ENCODE results near the gene GOLGA6L7.
"Not testable (repeated sequence)": the region's sequence is repeated elsewhere in the genome, so short reads cannot be mapped to it uniquely, and the experiment has no call there.

The GOLGA6L7 gene

DNA sequence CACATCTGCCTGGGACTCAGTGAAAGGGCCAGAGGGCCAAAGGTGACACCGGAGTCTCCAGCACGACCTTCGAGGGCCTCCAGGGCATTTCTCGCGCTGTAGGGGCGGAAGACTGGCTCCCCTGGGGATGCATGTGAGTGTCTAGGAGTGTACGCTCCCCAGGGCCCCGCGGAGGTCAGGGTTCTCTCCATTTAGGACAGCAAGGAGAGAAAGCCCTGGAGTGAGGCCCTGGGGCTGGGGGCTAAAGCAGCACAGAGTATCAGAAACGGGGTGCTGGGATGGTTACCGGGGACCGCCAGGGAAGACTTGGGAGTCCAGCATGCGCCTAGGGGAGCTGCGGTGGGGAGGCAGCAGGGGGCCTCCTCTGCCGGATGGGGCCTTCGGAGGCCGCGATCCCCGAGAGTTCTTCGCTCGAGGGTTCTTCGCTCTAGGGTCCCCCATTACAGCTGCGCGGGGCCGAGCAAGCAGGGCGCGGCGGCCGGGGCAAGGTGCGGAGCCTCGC is 36.7 kb upstream of the GOLGA6L7 start:
- DNase-seq (ENCODE audit: low read depth in 2 of 2), result no peak

DNA sequence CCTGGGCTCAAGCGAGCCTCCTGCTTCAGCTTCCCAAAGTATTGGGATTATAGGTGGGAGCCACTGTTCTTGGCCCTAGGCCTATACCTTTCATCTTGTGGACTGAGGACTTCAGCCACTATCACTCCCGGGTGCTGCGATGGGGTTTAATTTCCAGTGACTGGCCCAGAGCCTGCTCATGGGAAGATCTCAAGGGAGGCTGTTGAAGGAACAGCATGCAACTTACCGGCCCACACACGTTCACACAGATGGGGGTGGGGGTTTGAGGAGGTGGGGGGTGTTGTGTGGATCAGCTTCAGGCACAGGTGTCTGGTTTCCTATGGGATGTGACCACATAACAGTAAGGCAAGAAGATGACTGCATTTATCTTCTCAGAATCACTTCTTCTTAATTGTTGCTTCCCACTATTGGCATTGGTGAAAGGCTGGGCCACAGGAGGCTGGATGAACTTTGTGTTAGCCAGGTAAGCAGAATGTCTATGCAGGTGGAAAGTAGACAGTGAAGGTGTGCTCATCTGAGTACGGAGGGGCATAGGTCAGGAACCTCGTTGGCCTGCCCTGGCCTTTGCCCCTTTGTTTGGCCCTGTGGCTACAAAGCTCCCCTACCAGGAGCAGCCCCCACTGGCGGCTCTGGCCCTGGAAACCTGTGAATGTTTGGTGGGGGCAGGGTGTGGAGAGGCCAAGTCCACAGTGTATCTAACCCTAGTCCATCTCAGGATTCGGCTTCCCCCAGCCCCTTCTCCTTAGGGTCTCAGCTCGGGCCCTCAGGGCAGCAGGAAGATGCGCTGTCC is 35.9 kb upstream of the GOLGA6L7 start:
- DNase-seq (ENCODE audit: low read depth in 2 of 2), result no peak

DNA sequence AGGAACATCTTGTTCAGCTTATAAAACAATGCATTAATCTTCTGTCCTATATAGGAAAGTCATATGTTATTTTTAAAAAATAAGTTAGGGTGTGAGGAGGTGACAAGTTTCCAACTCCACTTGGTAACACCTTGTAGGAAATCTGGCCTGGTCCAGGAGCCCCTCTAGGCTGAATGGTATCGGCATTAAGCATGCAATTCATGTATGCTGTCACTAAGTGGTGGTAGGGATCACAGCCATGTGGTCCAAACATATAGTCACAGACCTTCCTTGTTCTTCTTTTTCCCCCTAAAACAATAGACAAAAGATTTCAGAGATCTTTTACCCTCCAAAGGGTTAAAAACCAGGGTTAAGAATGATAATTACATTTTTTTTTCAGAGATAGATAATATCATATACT is 33.2 kb upstream of the GOLGA6L7 start:
- no peak for DNase-seq (ENCODE audit: low read depth in 2 of 2)

DNA sequence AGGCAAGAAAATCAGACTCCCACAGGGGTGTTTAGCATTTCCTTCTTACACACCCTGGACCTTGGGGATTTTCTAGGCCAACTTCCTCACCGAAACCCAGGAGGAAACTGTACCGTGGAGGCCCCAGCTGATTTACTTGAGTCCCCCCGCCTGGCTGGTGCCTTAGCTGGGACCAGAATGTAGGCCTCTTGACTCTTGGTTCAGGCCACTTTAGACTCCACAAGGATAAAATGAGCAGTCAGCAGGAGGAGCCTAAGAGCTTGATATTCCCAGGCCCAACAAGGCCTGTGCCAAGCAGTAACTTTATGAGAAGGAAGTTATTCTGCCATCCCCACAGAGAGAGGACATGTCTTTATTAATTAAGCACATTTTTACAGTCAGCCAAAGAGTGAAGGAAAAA is 32.7 kb upstream of the GOLGA6L7 start:
- DNase-seq (ENCODE audit: low read depth in 2 of 2), result no peak

DNA sequence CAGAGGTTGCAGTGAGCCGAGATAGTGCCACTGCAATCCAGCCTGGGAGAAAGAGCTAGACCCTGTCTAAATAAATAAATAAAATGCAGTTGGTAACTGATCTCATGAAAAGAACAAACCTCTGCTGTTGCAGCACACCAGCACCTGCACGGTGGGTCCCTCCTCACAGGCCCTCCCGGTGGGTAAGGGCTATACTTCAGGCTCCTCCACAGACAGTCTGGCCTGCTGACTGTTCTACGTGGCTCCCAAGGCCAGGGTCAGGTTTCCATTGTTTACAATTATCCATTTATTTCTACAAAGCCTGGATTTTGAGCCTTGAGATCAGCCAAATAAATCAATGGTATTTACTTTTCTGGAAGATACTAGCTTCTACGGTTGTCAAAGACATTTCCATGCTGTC is 32.2 kb upstream of the GOLGA6L7 start:
- no peak for DNase-seq (ENCODE audit: low read depth in 2 of 2)

DNA sequence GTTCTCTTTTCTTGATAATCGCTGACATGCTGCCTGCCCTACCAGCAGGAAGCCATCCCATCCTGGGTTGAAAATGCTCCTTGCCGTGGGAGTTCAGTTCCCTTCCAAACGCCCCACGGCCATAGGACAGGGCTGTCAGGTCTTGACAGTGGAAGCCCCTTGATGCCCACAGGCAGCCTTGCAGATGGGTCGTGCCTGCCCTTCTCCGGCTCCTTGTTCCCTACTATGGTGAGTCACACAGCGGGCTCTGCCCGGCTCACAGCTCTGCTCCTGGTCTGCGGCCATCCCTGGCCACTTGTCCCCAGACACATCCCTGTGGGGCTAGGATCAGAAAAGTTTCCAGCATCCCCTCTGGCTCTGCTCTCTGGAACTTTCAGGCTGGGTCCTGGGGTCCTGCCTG is 31.1 kb upstream of the GOLGA6L7 start:
- no peak for DNase-seq (ENCODE audit: low read depth in 2 of 2)

DNA sequence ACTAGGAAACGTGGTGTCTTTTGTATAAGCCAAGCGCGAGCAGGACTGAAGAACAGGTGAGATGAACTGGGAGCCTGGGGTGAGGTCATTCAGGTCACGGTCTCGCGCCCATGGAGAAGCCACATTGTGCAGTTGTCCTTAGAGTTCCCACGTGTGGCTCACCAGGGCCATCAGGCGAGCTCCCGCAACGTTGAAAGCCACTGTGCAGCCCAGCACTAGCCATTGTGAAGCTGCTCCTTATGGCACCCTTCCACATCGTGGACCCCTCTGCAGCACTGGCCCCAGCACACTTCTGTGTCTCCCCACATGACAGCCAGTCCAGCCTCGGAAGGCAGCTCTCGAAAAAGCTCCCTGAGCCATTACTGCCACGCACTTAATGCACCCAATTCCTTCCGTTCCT is 29.8 kb upstream of the GOLGA6L7 start:
- no peak for DNase-seq (ENCODE audit: low read depth in 2 of 2)

DNA sequence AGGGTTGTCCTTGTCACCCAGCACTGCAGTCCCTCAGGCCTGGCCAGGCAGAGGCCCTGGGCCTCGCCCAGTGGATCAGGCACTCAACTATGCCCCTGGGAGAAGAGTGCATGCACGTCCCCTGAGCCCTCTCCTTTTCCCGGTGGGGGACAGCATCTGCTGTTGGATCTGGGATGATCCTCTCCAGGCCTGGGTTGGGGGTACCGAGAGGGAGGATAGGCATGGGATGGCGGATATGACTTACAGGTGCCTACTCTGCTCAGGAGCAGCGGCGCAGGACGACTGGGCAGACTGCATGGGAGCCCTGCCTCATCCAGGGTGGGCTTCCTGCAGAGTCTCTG is 28.4 kb upstream of the GOLGA6L7 start:
- DNase-seq (ENCODE audit: low read depth in 2 of 2), result no peak

DNA sequence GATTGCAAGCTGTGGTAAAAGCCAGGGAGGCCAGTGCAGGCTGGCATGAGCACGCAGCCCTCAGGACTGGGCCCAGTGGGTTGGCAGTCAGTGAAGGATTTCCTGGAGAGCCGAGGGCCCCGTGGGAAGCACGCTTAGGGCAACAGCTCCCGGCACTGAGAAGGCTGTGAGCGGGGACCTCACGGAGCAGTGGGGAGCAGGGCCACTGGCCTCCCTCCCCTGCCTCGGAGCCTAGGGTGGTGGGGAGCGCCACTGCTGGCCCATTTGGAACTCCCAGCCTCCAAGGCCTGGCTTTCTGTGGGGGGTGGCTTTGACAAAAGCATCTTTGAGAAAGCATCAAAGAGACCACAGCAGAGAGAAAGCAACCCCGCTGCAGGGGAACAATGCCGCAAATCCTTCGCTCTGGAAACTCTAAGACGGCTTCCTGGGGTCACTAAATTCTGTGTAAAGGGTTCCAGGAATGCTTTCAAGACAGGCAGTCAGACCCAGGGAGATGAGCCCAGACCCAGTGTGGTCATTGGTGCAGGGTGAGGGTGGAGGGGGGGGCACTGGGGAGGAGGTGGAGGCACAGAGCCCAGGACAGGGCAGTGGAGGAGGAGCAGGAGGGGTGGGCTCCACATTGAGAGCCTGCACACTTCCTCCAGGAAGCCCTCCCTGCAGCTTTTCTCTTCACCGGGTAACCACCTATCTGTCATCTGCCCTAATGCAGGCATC is 27.8 kb upstream of the GOLGA6L7 start:
- no peak for DNase-seq (ENCODE audit: low read depth in 2 of 2)

DNA sequence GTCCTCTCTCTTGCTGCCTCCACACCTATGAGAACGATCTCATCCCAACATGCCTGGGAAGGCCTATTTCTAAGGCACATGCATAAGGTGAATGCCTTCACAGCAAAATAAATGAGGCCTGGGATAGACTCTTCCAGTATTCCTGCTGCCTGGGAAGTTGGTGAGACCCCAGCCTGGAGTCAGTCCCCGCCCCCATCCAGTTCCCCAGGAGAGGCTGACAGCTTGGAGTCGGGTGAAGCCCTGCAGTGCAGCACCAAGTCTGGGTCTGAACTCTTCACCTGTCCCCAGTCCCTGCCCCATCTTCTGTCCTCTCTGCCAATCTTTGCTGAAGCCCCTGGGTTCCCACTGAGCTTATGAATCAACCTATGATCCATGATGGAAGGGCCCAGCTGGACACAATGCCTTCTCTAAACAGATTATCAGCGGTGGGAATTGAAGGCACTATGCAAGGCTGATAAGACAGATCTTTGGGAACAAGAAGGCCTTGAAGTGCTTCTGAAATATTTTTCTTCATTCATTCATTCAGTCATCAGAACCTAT is 27.1 kb upstream of the GOLGA6L7 start:
- no peak for DNase-seq (ENCODE audit: low read depth in 2 of 2)

DNA sequence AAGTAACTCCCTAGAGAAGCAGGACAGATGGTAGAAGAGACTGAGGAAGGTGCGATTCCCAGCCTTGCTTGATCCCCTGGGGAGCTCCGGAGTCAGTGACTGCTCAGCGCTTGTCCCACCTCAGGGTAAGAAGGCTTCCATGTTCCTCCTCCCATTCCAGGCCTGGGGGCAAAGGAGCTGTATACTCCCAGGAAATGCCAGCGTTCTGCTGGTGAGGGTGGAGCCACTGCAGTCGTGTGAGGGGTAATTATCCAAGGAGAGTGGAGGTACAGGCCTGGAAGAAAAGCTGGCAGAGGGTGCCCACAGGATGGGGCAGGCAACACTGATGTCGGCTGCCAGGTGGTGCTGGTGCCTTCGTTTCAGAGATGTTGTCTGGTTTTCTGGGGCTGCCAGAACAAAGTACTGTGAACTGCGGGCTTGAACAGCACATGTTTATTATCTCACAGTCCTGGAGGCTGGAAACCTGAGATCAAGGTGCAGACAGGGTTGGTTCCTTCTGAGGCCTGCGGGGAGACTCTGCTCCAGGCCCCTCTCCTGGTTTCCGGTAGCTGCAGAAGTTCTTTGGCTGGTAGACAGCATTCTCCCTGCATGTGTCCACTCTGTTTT is 25.2 kb upstream of the GOLGA6L7 start:
- DNase-seq (ENCODE audit: low read depth in 2 of 2), result no peak

DNA sequence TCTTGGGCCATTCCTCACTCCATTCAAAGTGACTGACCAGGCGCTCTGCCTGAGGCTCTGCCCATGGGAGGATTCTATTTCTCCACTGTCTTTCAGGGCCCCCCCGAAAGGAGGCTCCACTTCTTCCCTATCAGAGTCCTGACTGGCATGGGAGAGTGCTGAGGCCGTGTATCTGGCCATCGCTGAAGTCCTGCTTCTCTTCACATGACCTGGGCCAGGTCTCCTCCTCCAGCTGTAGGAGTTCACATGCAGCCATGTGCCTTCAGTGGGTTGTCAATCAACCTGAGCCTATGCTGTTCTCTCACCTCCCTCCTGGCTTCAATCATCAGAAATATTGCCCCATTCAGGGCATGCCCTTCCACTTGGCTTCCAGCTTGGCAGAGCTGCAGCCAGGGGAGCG is 24.6 kb upstream of the GOLGA6L7 start:
- no peak for DNase-seq (ENCODE audit: low read depth in 2 of 2)

DNA sequence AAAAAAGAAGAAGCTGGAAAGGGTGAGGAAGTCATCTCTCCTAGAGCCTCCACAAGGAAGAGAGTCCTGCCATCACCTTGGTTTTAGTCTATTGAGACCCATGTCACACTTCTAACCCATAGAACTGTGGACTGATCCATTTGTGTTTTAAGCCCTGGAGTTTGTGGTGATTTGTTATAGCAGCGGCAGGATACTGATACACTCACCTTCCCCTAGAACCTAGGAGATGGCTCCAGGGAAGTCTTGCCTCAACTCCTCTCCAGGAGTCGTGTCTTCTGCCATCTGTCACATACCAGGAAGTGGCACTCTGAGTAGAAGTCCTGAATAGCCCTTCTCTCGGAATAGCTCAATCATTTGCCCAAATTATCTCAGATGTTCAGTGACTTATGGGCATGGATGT is 22.7 kb upstream of the GOLGA6L7 start:
- no peak for DNase-seq (ENCODE audit: low read depth in 2 of 2)

DNA sequence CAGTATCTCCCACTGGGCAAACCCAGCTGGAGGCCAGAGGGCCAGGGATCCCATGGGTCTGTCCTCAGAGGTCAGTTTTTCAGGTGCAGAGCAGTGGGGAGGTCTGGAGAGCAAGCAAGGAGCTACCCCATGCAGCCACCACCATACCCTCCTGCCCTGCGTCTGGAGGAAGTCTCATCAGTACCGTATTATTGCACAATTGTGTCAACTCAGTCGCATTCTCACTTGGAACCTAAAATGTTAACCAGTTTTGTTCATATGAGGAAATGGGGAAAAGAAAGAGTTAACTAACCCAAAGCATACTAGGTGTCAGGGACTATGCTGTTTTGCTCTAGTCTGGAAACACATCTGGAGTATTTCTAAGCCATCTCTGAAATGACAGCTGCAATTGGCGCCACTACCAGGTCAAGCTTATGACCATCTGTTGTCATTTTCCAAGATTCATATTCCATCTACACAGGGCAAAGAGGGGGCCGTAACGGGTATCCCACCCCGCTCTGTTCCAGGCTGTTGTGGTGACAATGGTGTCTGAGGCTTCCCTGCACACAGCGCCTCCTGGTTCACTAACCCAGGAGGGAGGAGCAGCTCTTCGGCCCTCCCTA is 20.4 kb upstream of the GOLGA6L7 start:
- DNase-seq (ENCODE audit: low read depth in 2 of 2), result no peak

DNA sequence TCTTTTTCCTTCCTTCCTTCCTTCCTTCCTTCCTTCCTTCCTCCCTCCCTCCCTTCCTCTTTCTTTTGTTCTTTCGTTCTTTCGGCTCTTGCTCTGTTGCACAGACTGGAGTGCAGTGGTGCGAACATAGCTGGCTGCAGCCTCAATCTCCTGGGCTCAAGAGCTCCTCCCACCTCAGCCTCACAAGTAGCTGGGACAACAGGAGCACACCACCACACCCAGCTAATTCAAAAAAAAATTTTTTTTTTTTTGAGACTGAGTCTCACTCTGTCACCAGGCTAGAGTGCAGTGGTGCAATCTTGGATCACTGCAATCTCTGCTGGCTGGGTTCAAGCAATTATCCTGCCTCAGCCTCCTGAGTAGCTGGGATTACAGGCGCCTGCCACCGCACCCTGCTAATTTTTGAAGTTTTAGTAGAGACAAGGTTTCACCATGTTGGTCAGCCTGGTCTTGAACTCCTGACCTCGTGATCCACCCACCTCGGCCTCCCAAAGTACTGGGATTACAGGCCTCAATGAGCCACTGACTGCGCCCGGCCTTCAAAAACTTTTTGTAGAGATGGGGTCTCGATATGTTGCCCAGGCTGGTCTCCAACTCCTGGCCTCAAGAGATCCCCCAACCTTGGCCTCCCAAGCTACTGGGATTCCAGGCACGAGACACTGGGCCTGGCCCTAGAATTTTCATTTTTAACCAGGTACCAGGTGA is 13.3 kb upstream of the GOLGA6L7 start:
- DNase-seq (ENCODE audit: low read depth in 2 of 2), result not testable (repeated sequence)

DNA sequence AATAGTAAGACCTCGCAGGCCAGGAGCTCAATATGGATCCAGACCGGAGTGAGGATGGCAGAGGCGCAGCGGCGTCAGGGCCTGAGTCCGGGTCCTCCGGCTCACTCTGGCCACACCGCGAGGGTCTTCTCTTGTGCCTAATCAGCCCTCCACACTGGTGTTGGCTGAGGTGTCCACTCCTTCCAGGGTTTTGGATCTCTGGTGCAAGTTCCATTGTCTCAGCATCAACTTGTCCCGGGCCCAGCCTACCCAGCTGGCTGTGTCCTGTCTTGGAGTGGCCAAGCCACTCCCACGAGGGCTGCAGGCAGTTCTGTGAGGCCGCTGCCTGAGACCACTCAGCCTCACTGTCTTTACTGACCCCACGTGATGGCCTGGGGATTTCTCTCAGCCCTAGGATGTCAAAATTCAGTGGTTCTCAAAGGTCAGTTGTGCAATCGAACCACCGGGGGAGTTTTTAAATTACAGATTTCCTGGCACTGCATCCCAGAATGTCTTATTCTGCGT is 12.6 kb upstream of the GOLGA6L7 start:
- no peak for DNase-seq (ENCODE audit: low read depth in 2 of 2)

DNA sequence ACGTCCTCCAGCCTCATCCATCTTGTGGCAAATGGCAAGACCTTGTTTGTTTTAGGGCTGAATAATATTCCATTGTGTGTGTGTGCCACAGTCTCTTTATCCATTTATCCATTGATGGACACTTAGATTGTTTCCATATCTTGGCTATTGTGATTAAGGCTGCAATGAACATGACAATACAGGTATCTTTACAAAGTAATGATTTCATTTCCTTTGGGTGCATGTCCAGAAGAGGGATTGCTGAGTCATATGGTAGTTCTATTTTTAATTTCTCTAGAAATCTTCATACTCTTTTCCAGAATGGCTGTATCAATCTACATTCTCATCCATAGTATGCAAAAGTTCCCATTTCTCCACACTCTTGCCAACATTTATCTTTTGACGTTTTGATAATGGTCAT is 6.1 kb upstream of the GOLGA6L7 start:
- not testable (repeated sequence) for DNase-seq (ENCODE audit: low read depth in 2 of 2)

DNA sequence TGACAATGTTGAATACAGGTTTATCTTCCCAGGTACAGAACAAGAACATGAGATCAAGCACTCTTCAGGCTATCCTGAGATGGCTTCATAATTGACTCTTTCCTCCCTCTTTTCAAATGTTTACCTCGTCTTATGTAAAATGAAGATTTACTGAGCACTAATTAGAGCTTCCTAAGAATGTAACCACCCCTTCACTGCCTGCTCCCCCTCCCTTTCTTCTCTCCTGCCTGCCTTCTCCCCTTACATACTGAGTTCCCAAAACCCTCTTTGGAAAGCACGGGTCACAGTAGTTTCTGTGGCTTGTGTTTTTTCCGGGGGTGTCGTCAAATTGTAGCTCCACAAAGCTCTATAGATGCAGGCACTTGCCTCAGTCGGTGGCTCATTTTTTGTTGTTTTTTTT is 5.2 kb upstream of the GOLGA6L7 start:
- DNase-seq (ENCODE audit: low read depth in 2 of 2), result not testable (repeated sequence)

DNA sequence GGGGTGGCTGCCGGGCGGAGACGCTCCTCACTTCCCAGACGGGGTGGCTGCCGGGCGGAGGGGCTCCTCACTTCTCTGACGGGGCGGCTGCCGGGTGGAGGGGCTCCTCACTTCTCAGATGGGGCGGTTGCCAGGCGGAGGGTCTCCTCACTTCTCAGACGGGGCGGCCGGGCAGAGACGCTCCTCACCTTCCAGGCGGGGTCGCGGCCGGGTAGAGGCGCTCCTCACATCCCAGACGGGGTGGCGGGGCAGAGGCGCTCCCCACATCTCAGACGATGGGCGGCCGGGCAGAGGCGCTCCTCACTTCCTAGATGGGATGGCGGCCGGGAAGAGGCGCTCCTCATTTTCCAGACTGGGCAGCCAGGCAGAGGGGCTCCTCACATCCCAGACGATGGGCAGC is 1.3 kb upstream of the GOLGA6L7 start:
- DNase-seq (ENCODE audit: low read depth in 2 of 2), result not testable (repeated sequence)

DNA sequence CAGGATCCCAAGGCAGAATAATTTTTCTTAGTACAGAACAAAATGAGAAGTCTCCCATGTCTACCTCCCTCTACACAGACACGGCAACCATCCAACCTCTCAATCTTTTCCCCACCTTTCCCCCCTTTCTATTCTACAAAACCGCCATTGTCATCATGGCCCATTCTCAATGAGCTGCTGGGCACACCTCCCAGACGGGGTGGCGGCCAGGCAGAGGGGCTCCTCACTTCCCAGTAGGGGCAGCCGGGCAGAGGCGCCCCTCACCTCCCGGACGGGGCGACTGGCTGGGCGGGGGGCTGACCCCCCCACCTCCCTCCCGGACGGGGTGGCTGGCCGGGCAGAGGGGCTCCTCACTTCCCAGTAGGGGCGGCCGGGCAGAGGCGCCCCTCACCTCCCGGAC is 827 bp upstream of the GOLGA6L7 start:
- DNase-seq (ENCODE audit: low read depth in 2 of 2), result not testable (repeated sequence)

DNA sequence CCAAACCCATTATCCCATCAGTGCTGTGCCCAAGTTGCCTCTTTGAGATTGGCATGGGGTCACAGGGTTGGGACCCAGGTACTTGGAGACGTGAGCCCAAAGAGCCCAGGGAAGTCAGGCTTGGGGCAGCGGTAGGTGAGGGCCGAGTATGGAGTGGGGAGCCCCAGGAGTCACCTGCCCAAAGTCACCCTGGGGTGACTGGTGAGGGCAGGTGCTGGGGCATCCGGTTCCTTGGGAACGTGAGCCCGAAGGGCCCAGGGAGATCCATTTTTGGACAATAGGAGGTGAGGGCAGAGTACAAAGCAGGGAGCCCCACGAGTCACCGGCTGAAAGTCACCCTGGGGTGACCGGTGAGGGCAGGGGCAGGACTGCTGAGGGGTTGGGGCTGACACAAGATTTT is 485 bp downstream of the GOLGA6L7 start:
- DNase-seq (ENCODE audit: low read depth in 2 of 2), result not testable (repeated sequence)
